HuH-7.5 (cell line): Measurements from ENCODE around the gene TMCO2.
"Not testable (repeated sequence)": the region's sequence is repeated elsewhere in the genome, so short reads cannot be mapped to it uniquely, and the experiment has no call there.

Experiments
- DNase-seq: peaks from one replicate; pipeline ENCODE4 v3.0.0; 2011; ENCODE audit warnings: low spot score

Gene TMCO2

GRCh38 chr1:40247655-40248054 lies at the start of gene TMCO2:
Gene TMCO2, plus strand, starts transcription at chr1:40247937. Its CDS starts 57 bp downstream, at chr1:40247994.
- peak; percentile 54 for DNase-seq

- no peak for DNase-seq
These were observed 48.6 kb upstream of the TMCO2 start for GRCh38 chr1:40199126-40199525.

- DNase-seq: no peak
These were observed 42.9 kb upstream of the TMCO2 start for GRCh38 chr1:40204856-40205255.

GRCh38 chr1:40210511-40211204 lies 37.1 kb upstream of the TMCO2 start:
- DNase-seq: no peak

- DNase-seq: no peak
These were observed 29.4 kb upstream of the TMCO2 start for GRCh38 chr1:40218333-40218732.

- not testable (repeated sequence) for DNase-seq
These were observed 26.2 kb upstream of the TMCO2 start for GRCh38 chr1:40221471-40221905.

- no peak for DNase-seq
These were observed 25.6 kb upstream of the TMCO2 start for GRCh38 chr1:40221977-40222772.

- DNase-seq: no peak
These were observed 23.7 kb upstream of the TMCO2 start for GRCh38 chr1:40224040-40224439.

- DNase-seq: no peak
These were observed 21.5 kb upstream of the TMCO2 start for GRCh38 chr1:40226192-40226591.

GRCh38 chr1:40232444-40232843 lies 15.3 kb upstream of the TMCO2 start:
- DNase-seq: no peak

GRCh38 chr1:40239626-40240025 lies 8.1 kb upstream of the TMCO2 start:
- no peak for DNase-seq

GRCh38 chr1:40240390-40240789 lies 7.3 kb upstream of the TMCO2 start:
- no peak for DNase-seq

GRCh38 chr1:40241362-40241761 lies 6.4 kb upstream of the TMCO2 start:
- DNase-seq: no peak

- no peak for DNase-seq
These were observed 4.4 kb upstream of the TMCO2 start for GRCh38 chr1:40243351-40243750.

- DNase-seq: no peak
These were observed 3.5 kb upstream of the TMCO2 start for GRCh38 chr1:40244138-40244744.

- no peak for DNase-seq
These were observed 2.1 kb upstream of the TMCO2 start for GRCh38 chr1:40245686-40246085.

- no peak for DNase-seq
These were observed 675 bp downstream of the TMCO2 start for GRCh38 chr1:40248412-40248811.

GRCh38 chr1:40251456-40251855 lies 3.7 kb downstream of the TMCO2 start:
- no peak for DNase-seq

GRCh38 chr1:40252601-40253000 lies 4.9 kb downstream of the TMCO2 start:
- no peak for DNase-seq

- DNase-seq: no peak
These were observed 7.5 kb downstream of the TMCO2 start for GRCh38 chr1:40255231-40255630.

GRCh38 chr1:40256401-40257084 lies 8.8 kb downstream of the TMCO2 start:
- no peak for DNase-seq

GRCh38 chr1:40257313-40257687 lies 9.6 kb downstream of the TMCO2 start:
- no peak for DNase-seq
